LNCAP (cell line): ENCODE results near the gene PIBF1.

Source experiments
- CTCF ChIP-seq: fragments of 450-650 bp; IDR thresholded peaks from 2 replicates; pipeline ENCODE4 v1.5.1; 2017; ENCODE audit warnings: mild to moderate bottlenecking

Gene PIBF1

DNA sequence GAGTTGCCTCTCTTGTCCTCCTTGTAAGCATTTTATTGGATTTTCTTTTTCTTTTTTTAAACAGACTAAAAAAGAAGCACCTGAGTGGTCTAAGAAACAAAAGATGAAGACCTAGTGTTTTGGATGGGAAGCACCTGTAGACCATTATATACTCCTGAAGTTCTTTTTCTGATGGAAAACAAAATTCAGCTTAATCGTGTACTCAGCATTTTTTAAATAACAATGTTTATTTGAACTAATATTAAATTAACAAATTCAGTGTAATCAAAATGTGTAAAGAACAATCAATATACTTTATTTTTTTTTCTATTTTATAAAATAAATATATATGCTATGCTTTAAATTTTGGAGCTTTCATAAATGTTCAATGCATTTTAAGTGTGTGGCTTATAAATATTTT is 233.9 kb downstream of the PIBF1 start:
- no peak for TF ChIP-seq CTCF

- no peak for TF ChIP-seq CTCF
Measured at GRCh38 chr13:73018336-73018735, 236.4 kb downstream of the PIBF1 start.

DNA sequence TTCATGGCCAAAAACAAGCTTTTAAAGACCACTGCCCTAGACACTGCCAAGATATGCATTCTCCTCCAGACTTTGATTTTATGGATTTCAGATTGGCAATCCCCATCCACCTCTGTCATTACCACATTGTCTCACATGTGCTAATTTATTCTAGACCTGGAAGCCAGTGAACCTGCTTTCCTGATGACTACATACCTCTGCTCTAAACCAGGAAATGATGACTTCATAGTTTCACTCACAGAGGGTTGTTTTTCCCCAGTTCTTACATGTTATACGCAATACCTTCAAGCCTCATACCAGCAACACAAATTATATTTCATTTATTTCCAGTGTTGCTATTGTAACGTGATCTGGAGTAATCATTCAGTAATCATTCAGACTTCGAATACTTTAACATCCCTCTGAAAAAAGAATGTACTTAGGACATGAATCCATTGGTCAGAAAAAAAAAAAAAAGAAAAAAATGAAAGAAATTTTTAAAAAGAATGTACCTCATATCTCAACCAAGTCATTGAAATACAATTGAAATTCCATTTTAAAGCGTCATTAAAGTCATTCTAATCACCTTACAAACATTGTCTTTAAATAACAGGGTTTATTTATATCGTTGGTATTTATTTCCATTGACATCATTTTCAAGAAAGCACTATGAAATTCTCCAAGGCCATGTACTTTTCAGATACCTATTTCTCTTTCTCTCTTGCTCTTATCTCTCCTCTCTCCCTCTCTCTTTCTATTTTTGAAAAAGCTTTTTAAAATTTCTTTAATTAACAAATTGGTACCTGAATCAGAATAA is 243.5 kb downstream of the PIBF1 start:
- TF ChIP-seq CTCF = no peak

- TF ChIP-seq CTCF = no peak
Measured at GRCh38 chr13:73034901-73035300, 253.0 kb downstream of the PIBF1 start.

GRCh38 chr13:73035660-73036059 is 253.7 kb downstream of the PIBF1 start:
- TF ChIP-seq CTCF = no peak

DNA sequence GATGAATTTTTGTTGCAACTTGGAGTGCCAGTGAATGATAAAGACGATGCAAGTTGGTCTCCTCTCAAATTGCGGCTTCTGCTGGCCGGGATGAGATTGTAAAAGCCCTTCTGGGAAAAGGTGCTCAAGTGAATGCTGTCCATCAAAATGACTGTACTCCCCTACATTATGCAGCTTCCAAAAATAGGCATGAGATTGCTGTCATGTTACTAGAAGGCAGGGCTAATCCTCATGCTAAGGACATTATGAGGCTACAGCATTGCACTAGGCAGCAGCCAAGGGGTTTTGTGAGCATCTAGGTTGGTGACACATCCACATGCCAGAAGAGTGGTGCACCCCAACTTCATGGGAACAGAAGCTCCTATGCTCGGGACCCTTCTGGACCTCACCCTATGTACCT is 254.6 kb downstream of the PIBF1 start:
- TF ChIP-seq CTCF = no peak

- no peak for TF ChIP-seq CTCF
Measured at GRCh38 chr13:73038064-73038463, 256.1 kb downstream of the PIBF1 start.
